Bronchial epithelial cell (primary cell): Measurements from ENCODE around the gene RABGAP1L. TPM values are rescaled to one million over a fixed set of nuclear protein-coding genes. Genes with fewer than 3 reads are reported as not detected.
A peak's percentile ranks its signal among the peaks of the same experiment; 100 is the strongest.

Experiments used
- DNase-seq: peaks from one replicate; pipeline ENCODE4 v3.0.0-alpha.2; 2010; ENCODE audit warnings: low read depth
- FAIRE-seq: peaks from 2 replicates; lab custom pipeline; 2011; peaks lifted over from hg19 to GRCh38; lab: Jason Lieb, UNC
- H3K27me3 ChIP-seq: 2 replicates; pipeline ENCODE4 v1.5.1; 2011; ENCODE audit warnings: low read length; ENCODE audit not compliant: control insufficient read depth, insufficient read depth
- H3K36me3 ChIP-seq: 2 replicates; pipeline ENCODE4 v1.5.1; 2011; ENCODE audit warnings: low read length; ENCODE audit not compliant: control insufficient read depth, insufficient read depth
- H3K4me3 ChIP-seq: 2 replicates; pipeline ENCODE4 v1.5.1; 2011; ENCODE audit warnings: mild to moderate bottlenecking, low read depth, low read length, control low read depth
- total RNA-seq: library from RNA; depleted of rRNA; stranded (reverse); fragments of >200 nt; gene quantifications from 2 replicates; pipeline ENCODE4 v1.2.1, GENCODE V29; 2014
- TF ChIP-seq, protein P1 (sequence below): IDR thresholded peaks from 2 replicates; pipeline ENCODE4 v1.5.1; 2011; ENCODE audit warnings: mild to moderate bottlenecking, moderate library complexity, low read length, control low read depth, inconsistent platforms; ENCODE audit not compliant: insufficient read depth, severe bottlenecking

RABGAP1L gene
- total RNA-seq, 1 donor from 2014 or later: 37.4 TPM

DNA sequence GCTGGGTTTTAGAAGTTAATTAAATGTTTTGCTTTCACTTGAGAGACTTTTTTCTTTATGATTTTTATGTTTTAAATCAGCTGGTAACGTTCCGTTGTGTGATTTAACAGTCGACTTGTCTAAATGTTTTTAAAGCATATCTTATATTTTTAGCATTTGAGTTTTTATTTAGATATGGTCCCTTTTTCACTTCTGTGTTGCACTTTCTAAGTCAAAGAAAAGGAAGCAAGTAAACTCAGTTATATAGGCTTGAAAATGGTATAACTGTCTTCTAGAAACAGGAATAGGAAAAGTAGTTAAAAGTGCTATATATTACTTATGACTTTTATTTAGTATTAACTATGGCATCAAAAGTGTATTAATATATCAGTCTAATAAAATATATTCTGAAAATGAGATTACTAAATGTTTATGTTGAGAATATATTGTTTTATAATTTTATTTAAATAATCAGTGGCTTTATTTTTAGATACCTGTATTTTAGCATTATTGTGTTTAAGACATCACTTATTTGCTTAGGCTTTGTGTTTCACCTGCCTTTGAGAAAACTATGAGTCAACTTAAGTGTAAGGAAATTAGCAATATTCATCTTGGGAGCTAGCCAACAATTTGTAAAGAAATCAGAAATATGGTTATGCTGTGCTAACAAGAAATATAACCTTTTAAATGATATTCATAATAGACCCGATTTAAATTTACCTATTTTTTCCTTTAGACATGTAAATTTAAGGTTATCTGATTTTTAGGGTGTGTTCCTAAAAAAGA lies 60.5 kb downstream of the RABGAP1L start:
- Histone ChIP-seq H3K36me3 (no peaks in the 10 kb centered on the region), H3K4me3 (no peak overlapping the region), H3K27me3 (no peaks in the 10 kb centered on the region)
- TF ChIP-seq, protein P1, sequence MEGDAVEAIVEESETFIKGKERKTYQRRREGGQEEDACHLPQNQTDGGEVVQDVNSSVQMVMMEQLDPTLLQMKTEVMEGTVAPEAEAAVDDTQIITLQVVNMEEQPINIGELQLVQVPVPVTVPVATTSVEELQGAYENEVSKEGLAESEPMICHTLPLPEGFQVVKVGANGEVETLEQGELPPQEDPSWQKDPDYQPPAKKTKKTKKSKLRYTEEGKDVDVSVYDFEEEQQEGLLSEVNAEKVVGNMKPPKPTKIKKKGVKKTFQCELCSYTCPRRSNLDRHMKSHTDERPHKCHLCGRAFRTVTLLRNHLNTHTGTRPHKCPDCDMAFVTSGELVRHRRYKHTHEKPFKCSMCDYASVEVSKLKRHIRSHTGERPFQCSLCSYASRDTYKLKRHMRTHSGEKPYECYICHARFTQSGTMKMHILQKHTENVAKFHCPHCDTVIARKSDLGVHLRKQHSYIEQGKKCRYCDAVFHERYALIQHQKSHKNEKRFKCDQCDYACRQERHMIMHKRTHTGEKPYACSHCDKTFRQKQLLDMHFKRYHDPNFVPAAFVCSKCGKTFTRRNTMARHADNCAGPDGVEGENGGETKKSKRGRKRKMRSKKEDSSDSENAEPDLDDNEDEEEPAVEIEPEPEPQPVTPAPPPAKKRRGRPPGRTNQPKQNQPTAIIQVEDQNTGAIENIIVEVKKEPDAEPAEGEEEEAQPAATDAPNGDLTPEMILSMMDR: no peak
- DNase-seq (peak; percentile 83), FAIRE-seq (no peak)

GRCh38 chr1:174221681-174222080 lies 62.4 kb downstream of the RABGAP1L start:
- DNase-seq (no peak), FAIRE-seq (no peak)
- TF ChIP-seq, protein P1: no peak
- H3K4me3 ChIP-seq: no peak overlapping the region
- no peaks in the 10 kb centered on the region for H3K27me3 ChIP-seq
- H3K36me3 ChIP-seq: no peaks in the 10 kb centered on the region

DNA sequence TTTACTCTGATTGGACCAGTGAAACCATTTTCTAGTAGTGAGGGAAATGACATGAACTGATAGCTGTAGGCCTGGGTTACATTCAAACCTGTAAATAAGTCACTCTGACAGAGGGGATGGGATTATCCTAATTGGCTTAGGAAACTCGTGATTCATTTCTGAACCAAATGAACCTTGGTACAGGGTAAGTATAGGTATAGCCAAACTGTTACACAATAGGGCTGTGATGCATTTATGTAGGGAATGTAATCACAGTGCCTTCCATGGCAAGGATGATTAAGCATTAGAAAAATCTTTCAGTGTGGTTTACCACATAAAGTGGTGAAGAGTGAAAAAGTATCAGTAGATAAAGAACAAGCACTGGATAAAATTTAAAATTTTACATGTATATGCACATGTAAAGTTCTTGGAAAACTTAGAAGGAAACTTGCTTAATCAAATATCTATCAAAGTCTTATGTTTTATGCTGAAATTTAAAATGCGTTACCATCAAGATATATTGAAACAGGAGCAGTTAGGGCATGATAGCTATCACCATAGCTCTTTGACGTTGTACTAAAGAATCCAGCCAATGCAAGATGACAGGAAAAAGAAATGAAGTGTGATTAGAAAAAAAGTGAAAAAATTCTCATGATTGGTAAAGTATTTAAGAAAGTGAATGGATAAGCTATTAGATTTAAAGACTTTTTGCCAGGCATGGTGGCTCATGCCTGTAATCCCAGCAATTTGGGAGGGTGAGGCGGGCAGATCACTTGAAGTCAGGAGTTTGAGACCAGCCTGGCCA lies 63.0 kb downstream of the RABGAP1L start:
- TF ChIP-seq, protein P1: no peak
- Histone ChIP-seq H3K4me3 (no peak overlapping the region), H3K36me3 (no peaks in the 10 kb centered on the region), H3K27me3 (no peaks in the 10 kb centered on the region)
- DNase-seq: peak; percentile 100
- no peak for FAIRE-seq

DNA sequence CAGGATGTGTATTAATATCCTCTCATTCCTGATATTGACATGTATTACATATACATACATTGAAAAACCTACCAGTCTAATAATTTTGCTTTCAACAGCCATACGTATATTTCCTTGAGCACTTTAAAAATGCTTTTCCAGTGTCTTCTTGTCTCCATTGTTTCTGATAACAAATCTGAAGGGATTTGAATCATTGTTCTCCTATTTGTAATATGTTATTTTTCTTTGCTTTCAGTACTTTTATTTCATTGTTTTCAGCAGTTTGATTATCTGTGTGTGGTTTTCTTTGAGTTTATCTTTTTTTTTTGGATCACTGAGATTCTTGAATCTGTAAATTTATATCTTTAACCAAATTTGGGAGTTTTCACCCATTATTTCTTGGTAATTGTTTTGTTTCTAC lies 65.3 kb downstream of the RABGAP1L start:
- Histone ChIP-seq H3K27me3 (no peaks in the 10 kb centered on the region), H3K36me3 (no peaks in the 10 kb centered on the region), H3K4me3 (no peak overlapping the region)
- TF ChIP-seq, protein P1: no peak
- FAIRE-seq (no peak), DNase-seq (no peak)

GRCh38 chr1:174225499-174226204 lies 66.3 kb downstream of the RABGAP1L start:
- Histone ChIP-seq H3K27me3 (no peaks in the 10 kb centered on the region), H3K4me3 (no peak overlapping the region), H3K36me3 (no peaks in the 10 kb centered on the region)
- DNase-seq (no peak), FAIRE-seq (no peak)
- TF ChIP-seq, protein P1: no peak
